Osteoblast (primary cell): ENCODE results near the gene HSPA1B. TPM values are rescaled to one million over a fixed set of nuclear protein-coding genes. Genes with fewer than 3 reads are reported as not detected.
"Not testable (repeated sequence)": the region's sequence is repeated elsewhere in the genome, so short reads cannot be mapped to it uniquely, and the experiment has no call there.

ENCODE experiments used
- DNase-seq: peaks from one replicate; pipeline ENCODE4 v3.0.0; 2011; ENCODE audit warnings: low spot score, mixed read lengths; ENCODE audit not compliant: insufficient read length; ENCODE audit errors: missing footprints
- H2AFZ ChIP-seq: 2 replicates; pipeline ENCODE4 v1.6.0; 2011; ENCODE audit warnings: mild to moderate bottlenecking, low read length
- H3K27ac ChIP-seq: 2 replicates; pipeline ENCODE4 v1.5.1; 2011; ENCODE audit warnings: mild to moderate bottlenecking, low read depth, low read length, moderate library complexity
- H3K27me3 ChIP-seq: 2 replicates; pipeline ENCODE4 v1.6.0; 2012; ENCODE audit warnings: mild to moderate bottlenecking, control low read depth, inconsistent platforms, low read length, moderate library complexity; ENCODE audit not compliant: insufficient read depth
- H3K36me3 ChIP-seq: 2 replicates; pipeline ENCODE4 v1.5.1; 2011; ENCODE audit warnings: mild to moderate bottlenecking, low read length, control low read depth, moderate library complexity; ENCODE audit not compliant: insufficient read depth
- H3K4me1 ChIP-seq: 2 replicates; pipeline ENCODE4 v1.5.1; 2011; ENCODE audit warnings: mild to moderate bottlenecking, low read length, control low read depth, moderate library complexity; ENCODE audit not compliant: insufficient read depth
- H3K4me2 ChIP-seq: 2 replicates; pipeline ENCODE4 v1.6.0; 2011; ENCODE audit warnings: mild to moderate bottlenecking, low read length; ENCODE audit not compliant: insufficient read depth
- H3K4me3 ChIP-seq: fragments of 200-600 bp; sonication (generic); 3 replicates; pipeline ENCODE4 v1.5.1; 2012; ENCODE audit warnings: mild to moderate bottlenecking, low read length, inconsistent platforms; ENCODE audit not compliant: insufficient read depth
- H3K79me2 ChIP-seq: 2 replicates; pipeline ENCODE4 v1.6.0; 2012; ENCODE audit warnings: mild to moderate bottlenecking, low read length, control low read depth, inconsistent platforms; ENCODE audit not compliant: insufficient read depth
- H3K9me3 ChIP-seq: 2 replicates; pipeline ENCODE4 v1.5.1; 2011; ENCODE audit warnings: low read depth, low read length, control low read depth
- H4K20me1 ChIP-seq: 2 replicates; pipeline ENCODE4 v1.6.0; 2012; ENCODE audit warnings: mild to moderate bottlenecking, low read length, control low read depth; ENCODE audit not compliant: insufficient read depth
- total RNA-seq: library from RNA; depleted of rRNA; stranded (reverse); fragments of >200 nt; gene quantifications from 2 replicates; pipeline ENCODE4 v1.2.3, GENCODE V29; 2012
- TF ChIP-seq, protein P1 (sequence below): IDR thresholded peaks from 2 replicates; pipeline ENCODE4 v1.5.1; 2011; ENCODE audit warnings: mild to moderate bottlenecking, low read depth, low read length, moderate library complexity; ENCODE audit errors: extremely low read depth

Gene HSPA1B
- total RNA-seq, 1 donor: 59.7 TPM

DNA sequence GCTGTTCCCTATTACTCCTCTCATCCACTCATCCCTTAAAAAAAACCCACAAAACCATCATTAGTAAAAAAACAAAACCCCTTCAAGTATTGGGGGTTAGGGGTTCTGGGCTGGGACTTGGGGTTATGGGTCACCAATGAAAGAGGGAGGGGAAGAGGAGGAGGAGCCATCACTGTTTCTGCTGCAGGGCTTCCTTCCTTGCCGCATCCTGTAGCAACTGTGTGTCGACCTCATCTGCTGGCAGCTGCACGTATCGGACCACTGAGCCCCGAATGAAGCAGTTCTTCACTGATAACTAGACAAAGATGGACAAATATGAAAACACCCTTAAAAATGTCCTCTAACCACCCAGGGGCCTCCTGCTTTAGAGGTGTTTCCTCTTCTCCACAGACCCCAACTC, 29.9 kb upstream of the HSPA1B start:
- peaks cover 27% of the 10 kb centered on the region for H3K79me2 ChIP-seq
- TF ChIP-seq, protein P1, sequence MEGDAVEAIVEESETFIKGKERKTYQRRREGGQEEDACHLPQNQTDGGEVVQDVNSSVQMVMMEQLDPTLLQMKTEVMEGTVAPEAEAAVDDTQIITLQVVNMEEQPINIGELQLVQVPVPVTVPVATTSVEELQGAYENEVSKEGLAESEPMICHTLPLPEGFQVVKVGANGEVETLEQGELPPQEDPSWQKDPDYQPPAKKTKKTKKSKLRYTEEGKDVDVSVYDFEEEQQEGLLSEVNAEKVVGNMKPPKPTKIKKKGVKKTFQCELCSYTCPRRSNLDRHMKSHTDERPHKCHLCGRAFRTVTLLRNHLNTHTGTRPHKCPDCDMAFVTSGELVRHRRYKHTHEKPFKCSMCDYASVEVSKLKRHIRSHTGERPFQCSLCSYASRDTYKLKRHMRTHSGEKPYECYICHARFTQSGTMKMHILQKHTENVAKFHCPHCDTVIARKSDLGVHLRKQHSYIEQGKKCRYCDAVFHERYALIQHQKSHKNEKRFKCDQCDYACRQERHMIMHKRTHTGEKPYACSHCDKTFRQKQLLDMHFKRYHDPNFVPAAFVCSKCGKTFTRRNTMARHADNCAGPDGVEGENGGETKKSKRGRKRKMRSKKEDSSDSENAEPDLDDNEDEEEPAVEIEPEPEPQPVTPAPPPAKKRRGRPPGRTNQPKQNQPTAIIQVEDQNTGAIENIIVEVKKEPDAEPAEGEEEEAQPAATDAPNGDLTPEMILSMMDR: no peak
- H3K4me1 ChIP-seq: peaks cover 9% of the 10 kb centered on the region
- no peak overlapping the region for H3K27ac ChIP-seq
- no peak overlapping the region for H2AFZ ChIP-seq
- H3K4me3 ChIP-seq: no peak overlapping the region
- peaks cover 1% of the 10 kb centered on the region for H3K36me3 ChIP-seq
- DNase-seq: no peak
- H4K20me1 ChIP-seq: no peaks in the 10 kb centered on the region
- no peaks in the 10 kb centered on the region for H3K27me3 ChIP-seq
- H3K9me3 ChIP-seq: no peaks in the 10 kb centered on the region
- H3K4me2 ChIP-seq: no peak overlapping the region

DNA sequence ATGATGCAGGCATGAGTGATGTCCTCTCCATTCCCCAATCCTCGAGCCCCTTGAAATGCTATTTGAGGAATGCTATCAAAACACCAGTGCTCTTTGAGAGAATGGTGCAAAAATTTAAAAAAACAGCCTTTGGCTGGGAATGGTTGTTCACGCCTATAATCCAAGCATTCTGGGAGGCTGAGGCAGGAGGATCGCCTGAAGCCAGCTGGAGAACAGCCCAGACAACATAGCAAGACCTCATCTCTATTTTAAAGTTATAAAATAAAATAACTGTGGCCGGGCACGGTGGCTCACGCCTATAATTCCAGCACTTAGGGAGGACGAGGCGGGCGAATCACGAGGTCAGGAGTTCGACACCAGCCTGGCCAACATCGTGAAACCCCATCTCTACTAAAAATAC, 27.8 kb upstream of the HSPA1B start:
- Histone ChIP-seq H3K79me2 (peaks cover 15% of the 10 kb centered on the region), H3K4me3 (no peak overlapping the region), H3K4me2 (no peak overlapping the region), H3K36me3 (no peaks in the 10 kb centered on the region), H3K27me3 (no peaks in the 10 kb centered on the region), H3K4me1 (no peaks in the 10 kb centered on the region), H3K9me3 (no peaks in the 10 kb centered on the region), H4K20me1 (no peaks in the 10 kb centered on the region), H3K27ac (no peak overlapping the region), H2AFZ (no peak overlapping the region)
- no peak for DNase-seq
- TF ChIP-seq, protein P1: no peak

DNA sequence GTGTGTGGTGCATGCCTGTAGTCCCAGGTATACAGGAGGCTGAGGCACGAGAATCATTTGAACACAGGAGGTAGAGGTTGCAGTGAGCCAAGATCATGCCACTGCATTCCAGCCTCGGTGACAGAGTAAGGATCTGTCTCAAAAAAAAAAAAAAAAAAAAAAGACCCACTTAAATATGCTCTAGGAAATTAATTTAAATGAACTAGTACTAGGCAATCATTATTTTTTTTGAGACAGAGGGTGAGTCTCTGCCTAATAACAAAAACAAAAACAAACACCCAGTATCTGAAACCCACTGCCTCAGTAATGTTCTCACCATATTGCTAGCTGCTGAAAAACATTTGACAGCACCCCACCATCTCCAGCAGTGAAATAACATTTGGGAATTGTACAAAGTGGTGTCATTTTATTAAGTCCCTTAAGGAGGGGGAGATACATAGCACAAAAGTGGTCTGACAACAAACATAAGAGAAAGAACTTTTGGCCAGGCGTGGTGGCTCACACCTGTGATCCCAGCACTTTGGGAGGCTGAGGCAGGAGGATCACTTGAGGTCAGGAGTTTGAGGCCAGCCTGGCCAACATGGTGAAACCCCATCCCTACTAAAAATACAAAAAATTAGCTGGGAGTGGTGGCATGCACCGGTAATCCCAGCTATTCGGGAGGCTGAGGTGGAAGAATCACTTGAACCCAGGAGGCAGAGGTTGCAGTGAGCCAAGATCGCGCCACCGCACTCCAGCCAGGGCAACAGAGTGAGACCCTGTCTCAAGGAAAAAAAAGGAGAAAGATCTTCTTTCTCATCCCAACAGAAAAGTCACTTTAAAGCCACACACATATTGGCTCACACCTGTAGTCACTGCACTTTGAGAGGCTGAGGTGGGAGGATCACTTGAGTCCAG, 26.3 kb upstream of the HSPA1B start:
- H4K20me1 ChIP-seq, H3K36me3 ChIP-seq, H2AFZ ChIP-seq, H3K4me1 ChIP-seq, H3K9me3 ChIP-seq, H3K4me3 ChIP-seq, DNase-seq, H3K27ac ChIP-seq, H3K27me3 ChIP-seq, H3K4me2 ChIP-seq: not testable (repeated sequence)
- peaks cover 16% of the 10 kb centered on the region for H3K79me2 ChIP-seq

DNA sequence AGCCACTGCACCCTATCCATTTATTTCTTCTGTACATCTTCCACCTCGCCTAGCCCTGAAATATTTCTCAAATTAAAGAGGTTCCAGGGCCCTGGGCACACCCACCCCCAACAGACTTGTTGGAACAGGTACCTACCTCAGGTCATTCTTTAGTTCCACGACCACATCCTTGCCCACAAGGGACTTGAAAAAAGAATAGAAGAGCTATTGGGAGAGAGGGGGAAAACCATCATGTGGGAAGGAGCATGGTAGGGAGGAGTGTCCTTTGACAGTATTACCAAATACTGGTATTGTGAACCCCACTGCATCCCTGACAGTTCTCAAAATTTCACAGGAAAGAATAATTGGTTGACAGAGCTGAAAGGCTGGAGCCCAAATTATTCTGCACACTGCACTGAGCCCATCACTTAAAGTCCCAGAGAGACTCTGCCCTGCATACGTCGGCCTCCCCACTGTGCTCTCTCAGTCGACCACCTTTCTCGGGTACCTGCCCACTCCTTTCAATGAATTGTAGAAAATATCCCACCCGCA, 21.5 kb upstream of the HSPA1B start:
- Histone ChIP-seq H3K4me1 (peaks cover 12% of the 10 kb centered on the region), H3K9me3 (no peaks in the 10 kb centered on the region), H3K4me2 (peak overlapping the region; percentile 98), H4K20me1 (no peaks in the 10 kb centered on the region), H3K79me2 (peaks cover 18% of the 10 kb centered on the region), H3K36me3 (no peaks in the 10 kb centered on the region), H3K4me3 (peak overlapping the region; percentile 88), H3K27ac (peak overlapping the region; percentile 91), H2AFZ (peak overlapping the region; percentile 83), H3K27me3 (no peaks in the 10 kb centered on the region)
- no peak for DNase-seq
- TF ChIP-seq, protein P1: no peak
